Measurements from ENCODE around the gene CSH2.

Gene CSH2

GRCh38 chr17:63853260-63853659 is 20.2 kb downstream of the CSH2 start:
- no peak overlapping the region for H3K27ac ChIP-seq (replicated peaks)
- no peaks in the 10 kb centered on the region for H3K27me3 ChIP-seq (ENCODE audit: insufficient read depth, poor library complexity, severe bottlenecking)
- TF ChIP-seq REST (IDR thresholded peaks at IDR 0.05; ENCODE audit: insufficient replicate concordance, low read depth) (no peak), GABPA (IDR thresholded peaks at IDR 0.05; ENCODE audit: low read depth) (no peak), CTCF (IDR thresholded peaks at IDR 0.05; ENCODE audit: insufficient read depth, low read length) (no peak), SPI1 (IDR thresholded peaks at IDR 0.05; ENCODE audit: borderline replicate concordance, low read depth) (no peak), POLR2AphosphoS5 (IDR thresholded peaks at IDR 0.05; ENCODE audit: low read depth) (no peak)
- no peak for DNase-seq (ENCODE audit: low read depth in 1 of 2, low spot score in 1 of 2)
- no peak overlapping the region for H3K4me3 ChIP-seq (replicated peaks; ENCODE audit: insufficient read depth, low read length)

GRCh38 chr17:63850401-63850800 is 23.1 kb downstream of the CSH2 start:
- no peak for DNase-seq (ENCODE audit: low read depth in 1 of 2, low spot score in 1 of 2)

More at GRCh38 chr17:63850401-63850800, 23.1 kb downstream of the CSH2 start:
- TF ChIP-seq POLR2AphosphoS5 (IDR thresholded peaks at IDR 0.05; ENCODE audit: low read depth) (no peak), SPI1 (IDR thresholded peaks at IDR 0.05; ENCODE audit: borderline replicate concordance, low read depth) (no peak), REST (IDR thresholded peaks at IDR 0.05; ENCODE audit: insufficient replicate concordance, low read depth) (no peak), CTCF (IDR thresholded peaks at IDR 0.05; ENCODE audit: insufficient read depth, low read length) (no peak), GABPA (IDR thresholded peaks at IDR 0.05; ENCODE audit: low read depth) (no peak)
- Histone ChIP-seq H3K4me3 (replicated peaks; ENCODE audit: insufficient read depth, low read length) (no peak overlapping the region), H3K27me3 (ENCODE audit: insufficient read depth, poor library complexity, severe bottlenecking) (no peaks in the 10 kb centered on the region), H3K27ac (replicated peaks) (no peak overlapping the region)

Measured in HL-60 (cell line).